NCI-H82 treated with DMSO at 0.1 percent for 48 hours (cell line): ENCODE data around the gene RBMS1.

Experiments used
- DNase-seq: peaks from one replicate; lab custom pipeline; 2025; ENCODE audit not compliant: unreplicated experiment; lab: John Stamatoyannopoulos, UW

RBMS1 gene

DNA sequence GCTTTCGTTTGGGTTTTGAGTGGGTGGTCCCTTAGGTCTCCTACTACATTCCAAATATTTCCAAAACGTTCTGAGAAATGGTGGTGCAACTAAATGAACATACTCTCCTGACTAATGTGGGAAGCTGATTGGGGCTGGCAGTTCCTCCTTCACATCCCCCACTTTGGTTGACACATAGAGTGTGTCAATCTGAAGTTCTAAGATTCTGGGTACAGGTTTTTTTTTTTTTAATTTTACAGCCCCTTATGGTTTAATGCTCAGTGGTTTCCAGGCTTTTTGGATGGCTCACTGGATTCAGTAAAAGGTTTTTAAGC, 235.2 kb downstream of the RBMS1 start:
- DNase-seq = no peak

DNA sequence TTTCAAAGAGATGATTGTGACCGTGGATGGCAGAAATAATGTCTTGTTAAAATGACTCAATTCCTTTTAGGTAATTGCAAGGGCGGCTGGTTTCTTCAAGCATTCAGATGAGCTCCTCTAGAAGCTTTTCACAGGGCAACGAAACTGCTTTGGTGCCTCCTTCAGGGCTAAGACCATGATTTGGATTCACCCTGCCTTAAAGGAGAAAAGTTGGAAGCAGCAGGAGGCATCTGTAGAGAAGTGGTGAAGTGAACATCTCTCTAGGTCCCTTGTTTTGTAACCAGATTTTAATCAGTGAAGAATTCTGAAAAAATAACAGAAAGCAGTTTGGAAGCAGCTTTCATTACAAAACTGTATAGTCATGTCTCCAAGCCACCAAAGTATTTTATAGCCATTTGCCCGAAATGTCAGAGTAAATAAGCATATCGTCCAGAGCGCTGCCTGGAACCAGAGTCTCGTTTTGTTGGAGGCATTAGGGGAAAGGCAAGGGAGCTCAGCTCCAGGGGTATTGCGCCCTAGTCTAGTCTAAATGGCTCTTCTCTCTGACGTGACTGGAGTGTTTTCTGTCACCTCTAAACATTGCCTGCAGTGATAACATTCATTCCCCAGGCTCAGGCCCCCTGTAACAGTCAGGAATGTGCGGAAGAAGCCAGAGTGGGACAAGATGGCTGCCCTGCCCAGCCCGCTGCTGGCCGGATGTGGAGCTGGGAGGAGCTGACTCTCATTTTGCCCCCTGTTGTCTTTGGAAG, 235.7 kb downstream of the RBMS1 start:
- DNase-seq = no peak

DNA sequence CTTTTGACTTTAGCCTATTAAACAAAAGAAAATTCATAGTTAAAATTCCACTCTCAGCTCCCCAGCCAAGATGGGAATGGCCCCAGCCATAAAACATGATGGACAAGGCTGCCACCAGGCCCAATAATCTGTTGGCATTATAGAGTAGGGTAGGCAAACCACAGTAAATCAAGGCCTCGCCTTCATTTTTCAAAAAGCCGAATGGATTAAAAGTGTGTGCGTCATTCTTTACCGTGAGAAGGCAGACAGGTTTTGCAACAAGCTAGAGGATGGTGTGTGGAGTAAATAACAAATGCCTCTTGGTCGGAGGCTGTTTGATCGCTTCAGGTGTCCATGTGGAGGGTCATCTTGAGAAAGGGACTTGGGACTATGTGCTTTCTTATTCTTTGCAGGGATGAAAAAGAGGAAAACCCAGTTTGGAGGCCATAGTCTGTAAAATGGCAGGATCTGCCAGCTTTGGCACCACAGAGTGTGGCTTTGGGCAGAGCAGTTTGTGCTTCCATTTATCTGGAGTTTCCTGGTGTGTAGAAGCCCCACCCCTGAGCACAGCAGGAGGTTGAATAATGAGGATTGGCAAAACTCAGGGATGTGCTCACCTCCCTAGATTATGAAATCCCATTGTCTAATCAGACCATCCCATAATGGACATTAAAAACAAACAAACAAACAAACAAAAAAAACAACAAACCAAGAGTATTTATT, 236.4 kb downstream of the RBMS1 start:
- DNase-seq = no peak

DNA sequence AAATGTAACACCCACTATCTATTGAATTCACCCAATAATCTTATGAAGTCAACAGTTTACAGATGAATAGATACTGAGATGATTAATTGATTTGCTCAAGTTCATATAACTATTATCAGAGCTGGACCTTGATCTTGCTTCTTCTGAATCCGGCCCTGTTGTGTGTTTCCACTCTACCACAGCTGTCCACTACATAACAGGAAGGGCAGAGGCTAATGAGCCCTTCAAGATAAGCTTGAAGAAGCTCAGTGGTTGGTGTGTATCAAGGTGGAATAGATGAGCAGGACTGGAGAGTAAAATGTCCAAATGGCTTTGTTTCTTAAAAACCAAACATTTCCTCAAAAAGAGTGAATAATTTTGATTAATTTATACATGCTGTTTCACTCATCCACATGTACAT, 237.1 kb downstream of the RBMS1 start:
- no peak for DNase-seq

DNA sequence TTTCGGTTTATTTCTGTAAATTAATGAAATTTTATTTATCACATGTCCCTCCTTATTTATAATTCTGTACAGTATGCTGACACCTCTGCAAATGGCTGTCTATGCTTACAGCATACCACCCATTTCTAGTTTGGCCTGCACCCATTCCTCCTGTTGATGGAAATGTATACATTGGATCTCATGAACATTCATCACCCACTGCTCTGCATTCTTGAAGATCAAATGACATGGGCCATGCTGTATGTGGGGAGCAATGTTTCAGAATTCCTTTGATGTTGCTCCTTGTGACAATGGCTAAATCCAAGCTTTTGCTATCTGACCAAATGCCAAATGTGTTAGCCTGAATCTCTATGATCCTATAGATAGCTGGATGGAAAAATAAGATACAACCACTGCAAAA, 238.2 kb downstream of the RBMS1 start:
- DNase-seq = no peak

DNA sequence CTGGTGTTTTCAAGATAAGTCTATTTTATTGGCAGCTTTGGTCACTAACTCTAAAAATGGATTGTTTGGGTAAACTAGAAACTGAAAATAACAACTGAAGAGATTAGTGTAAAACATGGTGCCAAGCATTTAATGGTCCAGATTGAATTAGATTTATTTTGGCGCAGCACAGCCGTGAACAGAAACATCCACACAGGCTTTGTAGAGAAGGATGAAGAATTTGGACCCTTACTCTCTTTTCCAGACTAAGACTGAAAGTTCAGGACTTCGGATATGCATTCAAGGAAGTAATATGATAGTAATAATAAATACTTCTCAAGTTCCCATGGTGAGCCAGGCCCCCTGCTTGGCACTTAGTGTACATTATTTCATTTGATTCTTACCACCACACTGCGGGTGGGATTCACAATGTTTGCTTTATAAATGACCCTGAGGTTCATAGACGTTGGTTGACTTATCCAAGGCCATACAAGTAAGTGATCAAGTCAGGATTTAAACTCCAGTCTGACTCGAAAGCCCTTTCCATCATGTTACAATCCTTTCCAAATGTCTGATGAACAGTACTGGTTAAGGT, 239.3 kb downstream of the RBMS1 start:
- DNase-seq = no peak

DNA sequence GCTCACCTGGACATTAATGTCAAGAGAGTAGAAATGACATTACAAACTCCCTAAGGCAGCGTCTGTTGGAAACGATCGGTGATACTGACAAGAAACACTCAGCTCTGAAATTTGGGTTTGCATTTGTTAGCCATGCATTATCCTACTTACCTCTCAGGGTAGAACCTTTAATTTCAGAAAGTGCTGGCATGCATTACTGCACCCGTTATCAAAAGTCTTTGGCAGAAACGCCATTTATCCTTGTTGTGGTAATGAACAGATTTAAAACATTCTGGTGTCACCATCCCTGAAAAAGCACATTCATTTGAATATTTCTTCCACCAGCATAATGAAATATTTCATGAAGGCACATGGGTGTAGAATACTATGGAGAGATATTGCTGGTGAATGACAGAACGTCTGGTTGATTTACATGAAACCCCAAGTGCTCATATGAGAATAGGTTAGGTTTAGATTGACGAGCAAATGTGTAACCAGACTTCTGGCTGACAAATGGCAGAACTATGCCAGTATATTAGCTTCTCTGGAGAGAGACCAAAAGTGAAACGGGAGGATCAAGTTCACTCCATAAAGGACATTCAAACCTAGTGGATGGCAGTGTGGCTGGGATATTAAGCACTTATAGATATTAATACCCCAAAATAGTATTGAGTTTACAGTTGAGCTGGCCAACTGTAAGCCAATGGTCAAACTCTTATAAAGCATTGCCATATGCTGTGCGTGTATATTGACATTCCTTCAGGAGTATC, 240.0 kb downstream of the RBMS1 start:
- DNase-seq = no peak

DNA sequence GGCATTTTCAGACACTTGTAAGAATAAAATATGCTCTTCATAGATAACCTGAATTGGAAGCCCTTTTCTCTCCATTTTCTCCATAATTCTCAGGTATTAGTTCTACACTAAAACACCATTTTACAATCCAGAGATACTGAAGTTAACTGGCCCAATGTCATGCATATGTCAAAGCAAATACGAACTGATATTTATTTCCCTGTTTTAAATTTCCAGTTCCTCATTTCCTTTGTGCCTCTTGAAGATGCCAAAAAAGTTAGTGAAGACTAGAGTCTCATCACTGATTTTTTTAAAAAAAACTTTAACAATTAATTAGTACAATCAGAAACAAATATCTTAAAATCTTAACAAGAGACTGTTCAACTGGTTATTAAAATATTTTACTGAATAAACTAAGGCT, 240.7 kb downstream of the RBMS1 start:
- DNase-seq = no peak

DNA sequence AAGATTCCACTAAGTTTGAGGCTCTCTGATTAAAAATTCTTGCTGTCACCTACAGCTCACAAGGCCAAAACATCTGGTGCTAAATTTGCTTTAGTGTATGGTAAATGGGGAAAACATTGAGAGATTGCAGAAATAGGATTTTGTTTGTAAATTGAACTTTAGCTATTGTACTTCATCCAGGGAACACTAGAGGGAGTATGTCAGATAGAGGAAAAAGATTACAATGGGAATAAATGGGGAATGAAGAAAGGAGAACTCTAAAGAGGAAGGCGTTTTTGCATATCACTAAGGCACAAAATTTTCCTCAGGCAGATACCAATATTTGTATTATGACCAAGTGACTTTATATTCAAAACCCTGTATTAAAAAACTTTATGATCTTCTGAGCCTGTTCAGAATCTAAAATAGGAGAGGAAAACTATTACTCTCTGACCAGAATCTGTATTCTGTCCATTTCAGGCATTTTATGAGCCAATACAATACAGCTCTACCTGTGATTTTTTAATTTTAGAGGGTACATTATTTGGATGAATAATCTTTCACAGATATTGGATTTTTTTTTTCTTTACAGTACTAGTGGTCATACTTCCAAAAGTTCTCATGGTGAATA, 241.2 kb downstream of the RBMS1 start:
- no peak for DNase-seq

DNA sequence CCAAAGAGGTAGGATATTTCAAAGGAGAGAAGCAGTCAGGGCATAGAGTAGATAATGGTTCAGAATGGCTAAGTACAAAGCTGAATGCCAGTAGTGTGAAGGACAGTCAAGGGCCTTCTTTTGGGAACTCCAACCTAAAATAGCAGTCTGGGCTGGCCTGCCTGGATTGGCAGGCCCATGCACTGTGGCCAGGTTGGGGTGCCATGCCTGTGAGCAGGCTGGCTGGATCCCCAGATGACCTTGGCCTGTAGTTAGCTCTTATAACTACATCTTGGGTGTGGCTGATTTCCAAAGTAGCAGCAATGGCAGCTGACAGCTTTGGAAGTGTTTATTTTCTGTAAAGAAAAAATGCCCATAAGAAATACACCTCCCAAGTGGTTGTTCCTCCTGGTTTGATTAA, 242.0 kb downstream of the RBMS1 start:
- no peak for DNase-seq

DNA sequence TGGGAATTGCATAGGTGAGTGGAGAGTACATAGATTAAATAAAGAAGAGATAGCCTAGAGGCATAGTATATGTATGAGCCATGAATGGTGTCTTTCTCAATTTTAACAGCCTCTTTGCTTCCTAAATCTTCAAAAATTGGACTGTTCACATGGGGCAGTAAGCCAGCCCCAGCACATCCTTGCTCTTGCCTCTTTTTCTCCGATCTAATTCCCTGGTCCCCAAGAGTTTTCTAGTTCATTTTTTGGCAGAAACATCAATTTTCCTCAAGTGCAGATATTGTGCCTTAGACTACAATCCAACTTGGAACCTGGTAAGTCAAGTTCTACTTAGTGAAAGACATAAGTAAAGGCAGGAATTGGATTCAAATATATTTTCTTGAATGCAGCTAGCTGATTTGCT, 243.7 kb downstream of the RBMS1 start:
- DNase-seq = no peak

DNA sequence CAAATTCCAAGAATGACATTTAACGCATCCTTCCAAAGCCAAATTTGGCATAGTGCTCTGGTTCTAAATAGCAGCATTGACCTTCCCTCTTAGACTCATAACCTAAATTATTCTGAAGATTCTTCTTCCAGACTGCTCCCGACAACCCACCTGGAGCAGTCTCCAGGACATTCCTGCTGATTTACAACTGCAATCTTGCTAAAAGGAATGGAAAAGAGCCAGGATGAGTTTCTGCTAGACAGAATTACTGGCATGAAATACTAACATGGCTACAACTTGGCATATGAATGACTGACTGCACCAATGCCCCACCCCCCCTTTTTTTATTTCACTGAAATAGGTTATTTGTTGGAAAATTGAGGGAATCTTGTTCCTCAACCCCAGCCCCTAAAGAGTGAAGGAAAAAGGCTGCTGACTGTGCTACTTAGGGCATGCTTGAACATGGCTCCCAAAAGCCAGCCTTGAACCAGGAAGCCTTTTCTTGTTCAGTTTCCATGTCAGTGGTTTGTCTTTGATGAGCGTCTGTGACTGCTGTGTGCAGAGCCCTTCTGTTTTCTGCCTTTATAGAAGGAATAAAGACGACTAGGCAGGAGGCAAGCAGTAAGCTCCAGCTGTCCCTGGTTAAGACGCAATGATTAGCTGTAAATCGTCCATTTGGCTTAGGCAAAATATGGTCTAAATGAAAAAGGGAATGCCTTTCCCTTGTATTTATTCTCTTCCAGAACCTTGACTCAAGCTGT, 246.1 kb downstream of the RBMS1 start:
- DNase-seq = peak; percentile 71

DNA sequence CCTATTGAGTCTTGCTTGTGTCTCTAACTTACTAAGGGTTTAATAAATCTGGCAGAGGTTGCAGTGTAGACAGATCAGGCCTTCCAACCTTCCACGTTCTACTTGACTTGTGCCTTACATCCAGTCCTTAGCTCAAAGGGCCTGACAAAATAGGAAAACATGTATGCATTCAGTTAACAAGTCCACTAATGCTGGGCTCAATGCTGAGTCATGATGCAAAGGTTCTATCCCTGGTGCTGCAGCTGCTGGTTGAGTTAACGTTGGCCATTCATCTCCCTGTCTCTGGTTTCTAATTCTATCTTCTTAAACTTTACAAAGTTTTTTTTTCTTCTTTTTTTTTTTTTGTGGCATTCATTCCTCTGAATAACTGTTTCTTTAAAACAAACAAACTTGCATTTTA, 247.3 kb downstream of the RBMS1 start:
- no peak for DNase-seq

DNA sequence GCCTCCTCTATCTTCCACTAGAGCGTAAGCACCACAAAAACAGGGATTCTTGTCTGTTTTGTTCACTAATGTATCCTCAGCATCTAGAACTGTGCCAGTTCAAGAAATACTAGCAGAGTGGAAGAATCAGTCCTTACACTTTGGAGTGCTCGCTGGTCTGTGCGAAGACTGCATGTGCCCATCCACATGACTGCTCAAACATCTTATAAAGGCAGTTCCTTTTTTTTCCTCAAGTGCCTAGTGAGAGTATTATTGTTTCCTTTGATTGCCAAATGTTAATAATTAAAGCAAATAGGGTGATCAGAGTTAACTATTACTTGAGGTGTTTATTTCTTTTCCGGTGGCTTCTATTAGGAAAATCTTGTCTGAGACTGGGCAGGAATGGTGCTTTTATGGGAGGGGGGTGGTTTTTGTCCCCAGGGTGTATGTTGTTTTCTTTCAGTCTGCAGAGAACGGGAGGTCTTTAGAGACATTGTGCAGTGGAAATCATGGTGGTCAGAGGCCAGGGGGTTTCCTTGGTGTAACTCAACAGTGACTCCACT, 247.9 kb downstream of the RBMS1 start:
- DNase-seq = no peak

DNA sequence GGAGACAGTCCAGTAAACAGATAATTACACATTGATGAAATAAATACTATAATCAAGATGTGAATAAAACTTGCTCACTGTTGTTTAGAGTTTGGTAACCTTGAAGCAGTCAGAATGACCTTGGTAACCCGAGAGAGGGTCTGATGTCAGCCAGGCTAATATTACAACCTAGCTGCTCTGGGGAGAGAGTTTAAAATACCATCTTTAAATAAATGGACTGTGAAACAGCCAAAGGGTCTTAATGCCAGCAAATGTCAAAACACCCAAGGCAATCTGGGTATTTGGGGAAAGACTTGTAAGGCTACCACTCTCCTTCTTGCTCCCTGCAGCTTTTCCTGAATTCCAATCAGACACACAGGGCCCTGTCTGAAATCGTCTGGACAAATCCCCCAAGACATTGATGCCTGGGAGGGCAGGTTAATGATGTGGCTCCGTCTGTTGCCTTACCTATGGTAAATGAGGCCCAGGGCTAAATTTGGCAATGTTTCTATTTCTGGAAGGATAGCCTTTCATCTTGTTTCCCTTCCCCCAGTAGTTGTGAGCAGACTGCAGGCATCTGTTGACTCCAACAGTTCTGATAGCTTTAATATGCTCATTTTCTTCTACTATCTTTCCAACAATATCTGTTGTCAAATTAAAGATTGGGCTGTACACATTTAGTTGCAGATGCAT, 250.6 kb downstream of the RBMS1 start:
- peak; percentile 49 for DNase-seq

DNA sequence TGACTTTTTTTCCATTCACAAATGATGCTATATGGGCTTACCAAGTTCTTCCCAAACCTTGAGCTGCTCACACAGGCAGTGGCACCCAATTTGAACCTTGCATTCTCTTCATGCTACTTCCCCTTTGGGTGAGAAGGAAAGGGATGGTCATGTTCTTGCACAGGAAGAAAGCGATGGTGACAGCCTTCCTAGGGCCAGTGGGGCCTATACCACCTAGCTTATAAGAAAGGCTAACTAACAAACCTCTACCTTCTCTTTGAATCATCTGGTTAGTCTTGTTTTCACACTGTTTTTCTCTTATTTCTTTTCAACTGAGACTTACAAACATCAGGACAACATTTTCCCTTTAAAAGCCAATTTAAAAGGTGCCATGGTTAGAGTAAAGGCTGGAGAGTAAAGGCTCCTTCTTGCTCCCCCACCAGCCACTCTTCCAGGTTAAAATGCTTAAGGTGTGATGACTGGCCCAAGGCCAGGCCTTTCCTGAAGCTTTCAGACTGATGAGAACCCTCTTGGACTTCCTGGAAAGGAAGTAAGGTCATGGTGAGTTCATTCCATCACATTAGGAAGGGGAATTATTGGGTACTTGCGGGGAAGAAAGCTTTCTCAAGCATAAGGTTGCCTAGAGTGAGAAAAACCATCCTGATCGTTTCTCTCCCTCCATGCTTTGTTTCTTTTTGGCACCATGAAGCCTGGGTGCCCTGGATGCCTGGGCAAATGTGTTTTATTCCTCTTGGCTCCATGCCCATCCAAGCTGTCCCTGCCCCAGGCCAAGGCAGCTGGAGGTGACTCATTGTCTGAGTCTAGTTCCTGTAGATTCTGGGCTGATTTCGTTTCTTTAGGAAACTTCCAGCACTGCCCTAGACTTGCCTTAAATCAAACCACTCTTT, 252.1 kb downstream of the RBMS1 start:
- DNase-seq = no peak

DNA sequence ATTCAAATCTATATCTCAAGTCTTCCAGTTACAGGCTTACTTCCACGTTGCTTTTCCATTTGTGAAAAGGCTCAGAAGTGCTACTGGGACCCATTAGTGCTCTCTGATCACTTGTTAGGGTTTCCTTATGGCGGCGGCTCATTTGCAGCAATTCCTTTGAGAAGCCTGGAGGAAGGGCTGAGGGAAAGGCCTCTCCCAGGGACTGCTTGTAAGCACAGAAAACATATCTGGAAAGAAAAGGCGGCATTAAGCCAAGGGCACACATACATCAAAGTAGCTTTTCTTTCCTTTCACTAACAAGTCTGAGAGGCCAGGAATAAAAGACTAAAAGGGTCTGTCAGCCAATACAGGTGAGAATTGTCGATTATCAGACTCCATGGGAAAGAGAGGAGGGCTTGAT, 254.2 kb downstream of the RBMS1 start:
- no peak for DNase-seq

DNA sequence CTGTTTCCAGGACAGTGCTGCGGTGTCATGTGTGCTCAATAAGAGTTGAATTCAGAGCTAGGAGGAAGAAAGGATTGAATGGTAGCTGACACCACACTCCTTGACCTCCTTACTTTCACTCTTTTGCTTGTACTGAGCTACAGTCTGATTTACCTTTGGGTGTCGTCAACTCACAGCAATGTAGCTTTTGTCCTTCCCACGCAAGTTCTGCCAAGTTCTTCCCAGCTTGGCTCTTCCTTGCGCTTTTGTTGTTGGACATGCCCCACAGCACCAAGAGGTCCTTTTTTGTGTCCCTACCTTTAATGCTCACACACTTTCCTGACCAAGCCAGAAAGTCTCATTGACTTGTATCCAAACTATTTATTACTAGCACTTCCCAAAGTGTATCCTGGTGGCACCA, 255.2 kb downstream of the RBMS1 start:
- no peak for DNase-seq

DNA sequence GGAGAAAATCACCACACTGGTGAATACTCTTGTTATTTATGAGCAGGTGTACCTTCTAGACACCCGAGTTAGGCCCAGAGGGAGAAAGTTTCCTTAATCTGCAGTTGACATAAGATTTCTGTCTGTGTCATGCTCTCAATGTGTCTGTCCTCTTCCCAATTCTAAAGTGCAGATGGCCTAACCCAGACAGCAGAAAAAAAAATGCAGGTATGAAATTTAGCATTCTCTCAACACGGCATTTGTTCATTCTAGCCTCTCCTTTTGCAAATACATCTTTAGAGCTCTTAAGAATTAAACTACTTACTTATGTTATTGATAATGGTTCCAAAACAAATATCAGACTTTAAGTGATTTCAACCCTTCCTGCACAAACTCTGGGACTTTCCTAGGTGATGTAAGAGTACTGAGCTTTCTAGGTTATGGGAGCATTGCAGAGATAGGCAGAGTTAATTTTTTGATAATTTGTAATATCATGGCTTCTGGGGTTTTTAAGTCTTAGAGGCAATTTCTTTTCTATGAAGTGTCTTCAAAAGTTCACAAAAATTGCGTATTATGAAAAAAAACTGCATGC, 260.6 kb downstream of the RBMS1 start:
- DNase-seq = no peak
